Measurements from ENCODE around the gene VAC14. TPM values are rescaled to one million over a fixed set of nuclear protein-coding genes. Genes with fewer than 3 reads are reported as not detected.

VAC14 gene
- total RNA-seq, 1 experiment from 2014 or later: 65.5 TPM

GRCh38 chr16:70682239-70683145 lies 118.5 kb downstream of the VAC14 start:
- Histone ChIP-seq H3K4me3 (ENCODE audit: low read length) (no peak overlapping the region), H3F3A (ENCODE audit: low read length, unreplicated experiment) (no peaks in the 10 kb centered on the region), H3K27ac (ENCODE audit: low read length) (no peak overlapping the region), H2AFZ (ENCODE audit: low read length) (no peak overlapping the region), H4K20me1 (ENCODE audit: low read length) (no peaks in the 10 kb centered on the region), H3K36me3 (ENCODE audit: low read depth, low read length) (no peaks in the 10 kb centered on the region; the same call in 1 of the 2 replicates), H3K4me1 (ENCODE audit: insufficient read depth, low read length) (peaks cover 18% of the 10 kb centered on the region), H3K79me2 (ENCODE audit: low read length) (peaks cover 49% of the 10 kb centered on the region), H3K4me2 (ENCODE audit: low read length) (no peak overlapping the region), H3K9me2 (replicated peaks; ENCODE audit: low read length) (no peaks in the 10 kb centered on the region), H3K9ac (ENCODE audit: low read length) (no peak overlapping the region), H3K9me3 (ENCODE audit: low read length) (no peaks in the 10 kb centered on the region), H3K27me3 (ENCODE audit: low read length) (no peaks in the 10 kb centered on the region)
- ATAC-seq (no peak), DNase-seq (no peak)
- BruUV-seq (replicated peaks): no TSS peak
- CTCF ChIA-PET: no interaction called here
- TF ChIP-seq EZH2phosphoT487 (IDR thresholded peaks at IDR 0.05; ENCODE audit: borderline replicate concordance, low read length): no peak
- TF ChIP-seq EZH2 (IDR thresholded peaks at IDR 0.05; ENCODE audit: low read length, unreplicated experiment): no peak
- TF ChIP-seq, protein P1, sequence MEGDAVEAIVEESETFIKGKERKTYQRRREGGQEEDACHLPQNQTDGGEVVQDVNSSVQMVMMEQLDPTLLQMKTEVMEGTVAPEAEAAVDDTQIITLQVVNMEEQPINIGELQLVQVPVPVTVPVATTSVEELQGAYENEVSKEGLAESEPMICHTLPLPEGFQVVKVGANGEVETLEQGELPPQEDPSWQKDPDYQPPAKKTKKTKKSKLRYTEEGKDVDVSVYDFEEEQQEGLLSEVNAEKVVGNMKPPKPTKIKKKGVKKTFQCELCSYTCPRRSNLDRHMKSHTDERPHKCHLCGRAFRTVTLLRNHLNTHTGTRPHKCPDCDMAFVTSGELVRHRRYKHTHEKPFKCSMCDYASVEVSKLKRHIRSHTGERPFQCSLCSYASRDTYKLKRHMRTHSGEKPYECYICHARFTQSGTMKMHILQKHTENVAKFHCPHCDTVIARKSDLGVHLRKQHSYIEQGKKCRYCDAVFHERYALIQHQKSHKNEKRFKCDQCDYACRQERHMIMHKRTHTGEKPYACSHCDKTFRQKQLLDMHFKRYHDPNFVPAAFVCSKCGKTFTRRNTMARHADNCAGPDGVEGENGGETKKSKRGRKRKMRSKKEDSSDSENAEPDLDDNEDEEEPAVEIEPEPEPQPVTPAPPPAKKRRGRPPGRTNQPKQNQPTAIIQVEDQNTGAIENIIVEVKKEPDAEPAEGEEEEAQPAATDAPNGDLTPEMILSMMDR (conservative IDR thresholded peaks at IDR 0.05; ENCODE audit: low read depth, low read length): no peak
- POLR2A ChIA-PET (ENCODE audit: unreplicated experiment): no interaction called here
- intact Hi-C loops (cut with micrococcal nuclease): no loop called here

- Histone ChIP-seq H3K4me2 (ENCODE audit: low read length) (no peak overlapping the region), H4K20me1 (ENCODE audit: low read length) (no peaks in the 10 kb centered on the region), H2AFZ (ENCODE audit: low read length) (no peak overlapping the region), H3K27me3 (ENCODE audit: low read length) (no peaks in the 10 kb centered on the region), H3K4me1 (ENCODE audit: insufficient read depth, low read length) (peaks cover 10% of the 10 kb centered on the region), H3F3A (ENCODE audit: low read length, unreplicated experiment) (no peaks in the 10 kb centered on the region), H3K9me3 (ENCODE audit: low read length) (no peaks in the 10 kb centered on the region), H3K9ac (ENCODE audit: low read length) (no peak overlapping the region), H3K9me2 (replicated peaks; ENCODE audit: low read length) (no peaks in the 10 kb centered on the region), H3K4me3 (ENCODE audit: low read length) (no peak overlapping the region), H3K36me3 (ENCODE audit: low read depth, low read length) (no peaks in the 10 kb centered on the region; the same call in 1 of the 2 replicates), H3K27ac (ENCODE audit: low read length) (no peak overlapping the region), H3K79me2 (ENCODE audit: low read length) (peaks cover 49% of the 10 kb centered on the region)
- POLR2A ChIA-PET (ENCODE audit: unreplicated experiment): no interaction called here
- BruUV-seq (replicated peaks): no TSS peak
- intact Hi-C loops (cut with micrococcal nuclease): no loop called here
- DNase-seq: no peak
- TF ChIP-seq EZH2phosphoT487 (IDR thresholded peaks at IDR 0.05; ENCODE audit: borderline replicate concordance, low read length) (no peak), EZH2 (IDR thresholded peaks at IDR 0.05; ENCODE audit: low read length, unreplicated experiment) (no peak)
- TF ChIP-seq, protein P1 (conservative IDR thresholded peaks at IDR 0.05; ENCODE audit: low read depth, low read length): no peak
- no peak for ATAC-seq
- CTCF ChIA-PET: no interaction called here
Measured at GRCh38 chr16:70681382-70682238, 119.3 kb downstream of the VAC14 start.
